EH (cell line): ENCODE results near the gene ERCC6L.

ENCODE experiments used
- DNase-seq: peaks from one replicate; pipeline ENCODE4 v3.0.0-alpha.2; 2015; ENCODE audit warnings: low read depth

Gene ERCC6L

DNA sequence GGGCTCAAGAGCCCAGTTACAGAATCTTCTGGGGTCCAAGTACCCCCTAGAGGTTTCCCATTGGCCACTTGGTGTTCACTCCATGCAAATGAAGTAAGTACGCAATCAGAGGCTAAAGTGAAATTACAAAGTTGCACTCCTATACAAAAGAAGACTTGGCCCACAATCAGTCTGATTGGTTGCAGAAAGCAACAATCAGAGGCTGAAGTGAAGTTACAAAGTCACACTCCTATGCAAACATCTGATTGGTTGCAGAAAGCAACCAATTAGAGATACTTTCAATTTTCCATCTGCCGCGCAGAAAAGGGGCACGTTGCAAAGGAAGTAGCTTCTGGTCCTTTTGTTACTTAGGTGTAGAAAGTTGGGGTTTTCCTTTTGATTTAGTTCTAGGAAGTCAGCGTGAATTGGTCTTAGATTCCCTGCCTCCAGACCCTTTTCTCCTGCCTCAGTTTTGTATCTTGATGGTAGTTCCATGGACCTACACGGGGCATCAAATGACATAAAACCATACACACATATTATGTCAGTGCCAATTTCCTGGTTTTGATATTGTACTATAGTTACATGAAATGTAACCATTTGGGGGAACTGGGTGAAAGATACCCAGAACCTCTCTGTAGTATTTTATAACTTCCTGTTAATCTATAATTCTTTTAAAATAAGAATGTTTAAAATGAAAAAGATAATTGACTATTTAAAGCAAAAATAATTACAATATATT lies 69.7 kb downstream of the ERCC6L start:
- DNase-seq: peak; percentile 11

DNA sequence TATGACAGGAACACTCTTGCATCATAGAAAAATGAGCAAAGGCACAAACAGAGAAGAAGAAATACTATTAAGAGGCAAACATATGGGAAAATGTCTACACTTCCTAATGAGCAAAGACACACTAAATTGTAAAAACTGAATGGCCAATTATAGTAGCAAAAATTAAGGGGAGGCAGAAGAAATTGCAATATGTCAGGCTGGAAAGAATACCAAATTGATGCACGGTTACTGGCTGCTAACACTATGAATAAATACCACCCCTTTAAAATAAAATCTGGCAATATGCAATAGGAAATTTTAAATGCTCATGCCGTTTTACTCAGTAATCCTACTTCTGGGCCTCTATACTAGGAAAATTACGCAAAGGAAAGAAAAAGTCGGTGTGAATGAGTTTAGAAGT lies 73.3 kb downstream of the ERCC6L start:
- no peak for DNase-seq

DNA sequence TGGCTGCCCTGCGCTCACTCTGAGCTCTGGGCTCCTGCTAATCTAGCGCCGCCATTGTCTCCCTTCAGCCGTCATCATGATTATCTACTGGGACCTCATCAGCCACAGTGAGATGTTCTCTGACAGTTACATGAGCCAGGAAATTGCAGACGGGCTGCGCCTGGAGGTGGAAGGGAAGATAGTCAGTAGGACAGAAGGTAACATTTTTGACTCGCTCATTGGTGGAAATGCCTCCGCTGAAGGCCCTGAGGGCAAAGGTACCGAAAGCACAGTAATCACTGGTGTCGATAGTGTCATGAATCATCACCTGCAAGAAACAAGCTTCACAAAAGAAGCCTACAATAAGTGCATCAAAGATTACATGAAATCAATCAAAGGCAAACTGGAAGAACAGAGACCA lies 79.1 kb downstream of the ERCC6L start:
- DNase-seq: no peak

DNA sequence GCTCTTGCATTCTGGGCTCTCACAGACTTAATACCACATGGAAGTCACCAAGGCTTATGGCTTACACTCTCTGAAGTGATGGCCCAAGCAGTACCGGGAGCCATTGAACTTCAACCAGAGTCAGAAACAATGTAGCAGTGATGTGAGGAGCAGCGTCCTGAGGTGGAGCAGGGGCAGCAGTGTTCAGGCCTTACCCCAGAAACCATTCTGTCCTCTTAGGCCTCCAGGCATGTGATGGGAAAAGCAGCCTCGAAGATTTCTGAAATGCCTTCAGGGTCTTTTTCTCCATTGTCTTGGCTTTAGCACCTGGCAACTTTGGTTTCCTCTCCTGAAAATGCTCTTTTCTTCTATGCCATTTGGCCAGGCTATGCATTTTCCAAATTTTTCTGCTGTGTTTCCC lies 80.1 kb downstream of the ERCC6L start:
- no peak for DNase-seq
